ENCODE measurements around the gene U2AF1L4. TPM values are rescaled to one million over a fixed set of nuclear protein-coding genes. Genes with fewer than 3 reads are reported as not detected.

The U2AF1L4 gene
- total RNA-seq, 3 donors from 2014 or later (not counting 1 experiment from before 2014, with no cell fraction given) = 63.7 to 78.2 (median 73.0) TPM

- Mint-ChIP-seq H3K27me3 (ENCODE audit: low read depth in 2 of 2) (no peaks in the 10 kb centered on the region), H3K27ac (no peak overlapping the region), H3K4me1 (no peaks in the 10 kb centered on the region), H3K36me3 (no peaks in the 10 kb centered on the region), H3K4me3 (no peak overlapping the region), H3K9me3 (no peaks in the 10 kb centered on the region)
- 98% methylated on average over 8 of the region's 11 CpGs for WGBS (ENCODE audit: insufficient coverage)
- DNase-seq = no peak
- H3K27ac ChIP-seq (ENCODE audit: low read length) = no peak overlapping the region
- ATAC-seq = no peak
- no peak for TF ChIP-seq CTCF (IDR thresholded peaks at IDR 0.05)
- no peak overlapping the region for H3K4me3 ChIP-seq (ENCODE audit: low read length)
- no peaks in the 10 kb centered on the region for H3K4me1 ChIP-seq (ENCODE audit: control insufficient read depth, insufficient read depth, low read length)
- H3K36me3 ChIP-seq (ENCODE audit: control insufficient read depth, insufficient read depth, low read length) = peaks cover 21% of the 10 kb centered on the region
- no peaks in the 10 kb centered on the region for H3K27me3 ChIP-seq (ENCODE audit: control insufficient read depth, insufficient read depth, low read length)
- intact Hi-C loops (cut with micrococcal nuclease) = no loop called here
- H3K9me3 ChIP-seq (ENCODE audit: control insufficient read depth, insufficient read depth, low read length) = no peaks in the 10 kb centered on the region
Observed at GRCh38 chr19:35766571-35767104, 21.4 kb upstream of the U2AF1L4 start.

- intact Hi-C loops (cut with micrococcal nuclease) = no loop called here
- DNase-seq = no peak
- ATAC-seq = no peak
- Histone ChIP-seq H3K36me3 (ENCODE audit: control insufficient read depth, insufficient read depth, low read length) (peaks cover 27% of the 10 kb centered on the region), H3K4me1 (ENCODE audit: control insufficient read depth, insufficient read depth, low read length) (no peaks in the 10 kb centered on the region), H3K4me3 (ENCODE audit: low read length) (no peak overlapping the region), H3K9me3 (ENCODE audit: control insufficient read depth, insufficient read depth, low read length) (no peaks in the 10 kb centered on the region), H3K27me3 (ENCODE audit: control insufficient read depth, insufficient read depth, low read length) (no peaks in the 10 kb centered on the region), H3K27ac (ENCODE audit: low read length) (no peak overlapping the region)
- no peak for TF ChIP-seq CTCF (IDR thresholded peaks at IDR 0.05)
- Mint-ChIP-seq H3K4me1 (peaks cover 0 to 1% of the 10 kb centered on the region in 2 donors), H3K27me3 (ENCODE audit: low read depth in 2 of 2) (no peaks in the 10 kb centered on the region), H3K4me3 (no peak overlapping the region), H3K9me3 (no peaks in the 10 kb centered on the region), H3K27ac (no peak overlapping the region), H3K36me3 (no peaks in the 10 kb centered on the region)
- WGBS (ENCODE audit: insufficient coverage) = 97% methylated on average over 17 of the region's 17 CpGs
Observed at GRCh38 chr19:35764432-35765315, 19.5 kb upstream of the U2AF1L4 start.

- Histone ChIP-seq H3K27ac (ENCODE audit: low read length) (no peak overlapping the region), H3K27me3 (ENCODE audit: control insufficient read depth, insufficient read depth, low read length) (no peaks in the 10 kb centered on the region), H3K9me3 (ENCODE audit: control insufficient read depth, insufficient read depth, low read length) (no peaks in the 10 kb centered on the region), H3K4me3 (ENCODE audit: low read length) (no peak overlapping the region), H3K4me1 (ENCODE audit: control insufficient read depth, insufficient read depth, low read length) (peaks cover 27% of the 10 kb centered on the region), H3K36me3 (ENCODE audit: control insufficient read depth, insufficient read depth, low read length) (peaks cover 24% of the 10 kb centered on the region)
- H3K9me3 Mint-ChIP-seq = no peaks in the 10 kb centered on the region
- H3K4me1 Mint-ChIP-seq = peaks cover 29 to 31% of the 10 kb centered on the region in 2 donors
- WGBS (ENCODE audit: insufficient coverage) = 95% methylated on average over 4 of the region's 4 CpGs
- no peak for TF ChIP-seq CTCF (IDR thresholded peaks at IDR 0.05)
- intact Hi-C loops (cut with micrococcal nuclease) = no loop called here
- no peak for ATAC-seq
- H3K27ac Mint-ChIP-seq = no peak overlapping the region
- H3K27me3 Mint-ChIP-seq (ENCODE audit: low read depth in 2 of 2) = peaks cover 0 to 11% of the 10 kb centered on the region in 2 donors
- peak overlapping the region; percentile 4 for H3K4me3 Mint-ChIP-seq
- DNase-seq = no peak
- H3K36me3 Mint-ChIP-seq = no peaks in the 10 kb centered on the region
Observed at GRCh38 chr19:35760711-35761349, 15.6 kb upstream of the U2AF1L4 start.

All from natural killer cell (primary cell).